Hematopoietic multipotent progenitor cell treated with erythropoietin and hydrocortisone succinate and interleukin-3 and kit ligand, for 4 days (in vitro differentiated cells): ENCODE measurements around the gene KCNIP4.
"Not testable (repeated sequence)": the region's sequence is repeated elsewhere in the genome, so short reads cannot be mapped to it uniquely, and the experiment has no call there.

Experiments used
- DNase-seq: peaks from one replicate; pipeline ENCODE4 v3.0.0-alpha.2; 2015

The KCNIP4 gene

DNA sequence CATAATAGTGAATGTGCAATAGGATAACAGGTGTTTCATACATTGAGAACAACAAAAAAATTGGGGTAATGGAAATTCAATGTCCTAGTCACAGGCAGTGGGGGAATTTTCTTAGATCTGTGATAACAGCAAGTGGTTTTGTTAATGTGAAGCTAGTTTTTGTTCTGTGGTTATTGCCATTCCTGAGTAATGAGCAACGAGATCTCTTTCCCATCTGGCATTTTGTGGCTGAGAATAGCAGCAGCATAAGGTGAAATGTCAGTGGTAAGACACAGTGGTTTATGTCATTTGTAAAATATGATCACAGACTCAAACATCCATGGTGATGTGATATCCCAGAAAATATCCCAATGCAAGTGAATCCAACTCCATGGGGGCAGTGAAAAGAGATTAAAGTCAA is 497.5 kb downstream of the KCNIP4 start:
- no peak for DNase-seq

GRCh38 chr4:21450331-21450730 is 498.2 kb downstream of the KCNIP4 start:
- DNase-seq, result no peak

GRCh38 chr4:21447301-21448054 is 501.1 kb downstream of the KCNIP4 start:
- DNase-seq, result no peak

DNA sequence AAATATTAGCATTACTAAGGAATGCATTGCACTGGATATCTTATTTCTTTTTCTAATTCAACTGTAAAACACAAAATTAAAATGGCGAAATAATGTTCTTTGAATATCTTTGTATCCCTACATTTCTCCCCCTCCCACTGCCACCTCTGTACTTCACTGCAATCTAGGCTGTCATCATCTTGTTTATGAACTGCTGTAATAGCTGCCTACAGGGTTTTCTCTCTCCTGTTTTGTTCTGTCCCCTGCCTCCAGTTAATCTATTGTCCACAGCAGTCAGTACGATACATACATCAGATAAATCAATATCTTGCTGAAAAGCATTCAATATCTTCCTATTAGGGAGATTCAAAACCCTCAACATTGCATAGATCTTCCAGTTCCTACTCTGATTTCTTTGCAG is 528.4 kb downstream of the KCNIP4 start:
- no peak for DNase-seq

DNA sequence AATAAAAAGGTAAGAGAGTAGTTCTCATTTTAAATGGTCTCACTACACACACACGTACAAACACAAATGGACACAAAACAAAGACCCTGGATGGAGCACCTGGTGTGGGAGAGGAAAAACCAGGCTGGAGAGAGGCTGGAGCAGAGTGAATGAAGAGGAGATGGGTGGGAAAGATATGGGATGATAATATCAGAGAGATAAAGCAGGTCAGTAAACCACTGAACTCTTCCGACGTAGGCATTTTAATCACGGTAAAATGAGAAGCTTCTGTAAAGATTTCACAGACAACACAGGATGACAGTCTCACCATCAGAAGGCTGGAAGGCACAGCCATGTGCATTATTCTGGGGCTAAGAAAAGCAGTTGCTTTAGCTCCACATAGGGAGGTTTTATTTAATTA is 532.8 kb downstream of the KCNIP4 start:
- DNase-seq, result no peak

GRCh38 chr4:21413807-21414370 is 534.7 kb downstream of the KCNIP4 start:
- no peak for DNase-seq

DNA sequence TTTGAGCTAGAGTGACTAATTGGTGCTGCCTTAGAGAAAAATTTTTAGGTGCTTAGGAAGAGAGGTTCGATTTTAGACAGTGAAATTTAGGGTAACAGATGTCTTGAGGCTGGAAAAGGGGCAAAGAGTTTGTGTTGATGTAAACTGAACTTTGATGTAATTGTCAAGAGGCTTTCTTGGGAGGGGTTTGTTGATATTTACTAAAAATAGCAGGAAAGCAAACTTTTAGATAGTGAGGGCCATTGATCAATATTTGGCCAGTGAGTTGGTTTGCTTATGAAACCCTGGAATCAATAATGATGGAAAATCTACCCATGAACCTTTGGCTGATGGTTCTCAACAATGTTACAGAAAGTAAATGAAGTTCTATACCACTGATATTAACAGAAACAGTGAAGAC is 537.5 kb downstream of the KCNIP4 start:
- DNase-seq, result no peak

DNA sequence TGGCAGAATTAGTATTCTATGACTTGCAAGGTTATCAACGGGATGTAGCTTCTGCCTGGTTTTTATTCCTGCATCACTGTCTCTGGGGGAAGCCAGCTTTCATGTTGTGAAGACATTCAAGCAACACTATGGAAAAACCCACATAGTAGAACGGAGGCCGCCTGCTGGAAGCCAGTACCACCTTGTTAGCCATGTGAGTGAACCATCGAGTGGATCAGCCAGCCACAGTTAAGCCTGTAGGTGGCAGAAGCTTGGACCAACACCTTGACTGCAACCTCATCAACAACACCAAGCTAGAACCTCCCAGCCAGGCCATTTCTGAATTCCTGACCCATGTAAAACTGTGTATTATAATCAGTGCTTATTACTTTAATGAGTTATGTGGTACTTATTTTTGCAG is 538.2 kb downstream of the KCNIP4 start:
- DNase-seq, result no peak

DNA sequence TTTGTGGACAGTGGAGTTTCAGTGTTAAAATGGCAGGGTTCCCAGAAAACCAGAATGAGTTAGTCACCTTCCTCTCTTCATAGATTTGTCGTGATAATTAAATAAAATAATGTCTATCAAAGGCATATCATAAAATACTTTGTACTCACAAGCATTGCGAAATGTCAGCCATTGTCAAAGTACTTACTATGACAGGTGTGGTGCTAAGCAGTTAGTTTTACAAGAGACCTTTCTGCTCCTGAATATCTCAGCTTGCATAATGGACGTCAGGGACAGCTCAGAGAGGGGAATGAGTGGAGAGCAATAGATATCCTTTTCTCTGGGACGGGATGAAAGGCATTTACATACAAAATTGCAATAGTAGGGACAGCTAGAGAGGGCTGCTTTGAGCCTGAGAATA is 560.9 kb downstream of the KCNIP4 start:
- DNase-seq, result no peak

GRCh38 chr4:21386166-21386780 is 562.3 kb downstream of the KCNIP4 start:
- DNase-seq, result no peak

DNA sequence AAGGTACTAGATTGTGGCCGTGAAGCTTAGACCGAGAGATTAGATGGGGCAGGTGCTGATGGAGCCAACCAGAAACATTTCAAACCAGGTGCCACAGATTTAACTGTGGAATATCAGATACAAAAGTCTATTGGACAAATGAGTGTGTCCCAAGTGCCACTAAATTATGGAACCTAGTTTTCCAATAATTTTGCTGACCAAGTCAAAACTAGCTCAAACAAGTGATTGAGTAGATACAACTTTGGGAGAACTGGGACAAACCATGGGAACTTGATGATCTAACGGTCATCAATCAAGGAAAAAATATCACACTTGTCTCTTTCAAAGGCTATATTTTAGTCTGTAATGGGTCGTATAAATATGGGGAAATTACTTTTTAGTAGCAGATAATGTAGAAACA is 562.9 kb downstream of the KCNIP4 start:
- DNase-seq, result no peak

DNA sequence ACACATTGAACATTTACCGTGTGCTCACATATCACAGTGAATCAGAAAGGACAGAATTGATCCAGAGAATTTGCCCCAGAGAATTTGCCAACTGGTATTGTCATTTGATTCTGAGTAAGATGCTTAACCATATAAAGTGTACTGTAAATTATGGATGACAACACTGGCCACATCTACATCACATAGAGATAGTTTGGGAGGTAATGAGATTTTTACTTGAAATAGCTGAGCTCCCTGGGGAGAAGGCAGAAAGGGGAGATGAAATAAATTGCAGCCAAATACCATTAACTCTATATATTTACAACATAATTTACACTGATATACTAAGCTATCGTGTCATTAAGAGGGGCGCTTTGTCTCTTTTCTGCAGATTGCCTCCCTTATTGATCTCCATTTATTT is 564.0 kb downstream of the KCNIP4 start:
- no peak for DNase-seq

- DNase-seq, result no peak
Observed at GRCh38 chr4:21380861-21381260, 567.7 kb downstream of the KCNIP4 start.

- no peak for DNase-seq
Observed at GRCh38 chr4:21377046-21377445, 571.5 kb downstream of the KCNIP4 start.

GRCh38 chr4:21376176-21376575 is 572.4 kb downstream of the KCNIP4 start:
- DNase-seq, result no peak

- DNase-seq, result no peak
Observed at GRCh38 chr4:21374641-21375368, 573.8 kb downstream of the KCNIP4 start.

DNA sequence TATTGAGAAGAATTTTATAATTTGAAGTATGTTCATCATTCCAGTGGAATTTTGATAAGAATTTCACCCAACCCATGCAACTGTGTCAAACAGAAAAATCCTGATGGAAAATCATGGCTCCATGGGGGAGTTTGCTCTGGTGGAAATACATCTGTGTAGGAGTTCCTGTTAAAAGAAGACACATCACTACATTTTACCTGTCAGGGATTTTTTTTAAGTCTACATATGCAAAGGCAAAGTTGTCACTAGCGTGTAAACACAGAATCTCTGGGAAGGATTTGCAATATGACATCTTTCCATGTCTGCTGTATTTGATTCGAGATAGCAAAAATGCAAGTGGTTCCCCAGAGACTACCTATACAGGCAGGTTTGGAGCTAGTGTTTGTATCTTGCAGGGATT is 581.0 kb downstream of the KCNIP4 start:
- no peak for DNase-seq

- DNase-seq, result no peak
Observed at GRCh38 chr4:21366840-21367239, 581.7 kb downstream of the KCNIP4 start.

DNA sequence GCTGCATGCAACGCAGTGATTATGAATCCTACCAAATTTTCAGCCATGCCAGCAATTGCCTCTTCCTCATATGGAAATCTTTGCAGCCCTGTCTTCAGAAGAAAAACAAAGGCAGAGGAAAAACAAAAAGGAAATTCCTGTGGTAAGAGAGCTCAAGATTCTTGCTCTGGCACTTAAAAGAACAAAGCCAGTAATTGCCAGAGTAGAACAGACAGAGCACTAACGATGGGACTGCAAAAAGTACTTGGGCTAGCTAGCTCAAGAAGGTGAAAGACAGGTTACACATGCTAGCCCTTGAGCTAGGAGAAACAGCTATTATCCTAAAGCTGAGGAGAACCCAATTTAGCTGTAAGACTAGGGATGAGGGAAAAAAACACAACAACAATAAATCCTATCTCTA is 582.3 kb downstream of the KCNIP4 start:
- DNase-seq, result no peak

GRCh38 chr4:21363701-21364100 is 584.9 kb downstream of the KCNIP4 start:
- DNase-seq, result no peak

- DNase-seq, result not testable (repeated sequence)
Observed at GRCh38 chr4:21352354-21352753, 596.2 kb downstream of the KCNIP4 start.

- no peak for DNase-seq
Observed at GRCh38 chr4:21347142-21347541, 601.4 kb downstream of the KCNIP4 start.

- DNase-seq, result no peak
Observed at GRCh38 chr4:21327976-21328700, 620.4 kb downstream of the KCNIP4 start.
